C4-2B (cell line): ENCODE data around the gene ATAT1.

Experiments
- H3K27ac ChIP-seq: fragments of 450-650 bp; 2 replicates; pipeline ENCODE4 v1.5.1; 2017
- ZFX ChIP-seq: fragments of 450-650 bp; IDR thresholded peaks from 2 replicates; pipeline ENCODE4 v1.6.1; 2017
- TF ChIP-seq, protein P1 (sequence below): fragments of 450-650 bp; conservative IDR thresholded peaks from 2 replicates; pipeline ENCODE4 v1.5.1; 2017; ENCODE audit warnings: mild to moderate bottlenecking

Gene ATAT1

DNA sequence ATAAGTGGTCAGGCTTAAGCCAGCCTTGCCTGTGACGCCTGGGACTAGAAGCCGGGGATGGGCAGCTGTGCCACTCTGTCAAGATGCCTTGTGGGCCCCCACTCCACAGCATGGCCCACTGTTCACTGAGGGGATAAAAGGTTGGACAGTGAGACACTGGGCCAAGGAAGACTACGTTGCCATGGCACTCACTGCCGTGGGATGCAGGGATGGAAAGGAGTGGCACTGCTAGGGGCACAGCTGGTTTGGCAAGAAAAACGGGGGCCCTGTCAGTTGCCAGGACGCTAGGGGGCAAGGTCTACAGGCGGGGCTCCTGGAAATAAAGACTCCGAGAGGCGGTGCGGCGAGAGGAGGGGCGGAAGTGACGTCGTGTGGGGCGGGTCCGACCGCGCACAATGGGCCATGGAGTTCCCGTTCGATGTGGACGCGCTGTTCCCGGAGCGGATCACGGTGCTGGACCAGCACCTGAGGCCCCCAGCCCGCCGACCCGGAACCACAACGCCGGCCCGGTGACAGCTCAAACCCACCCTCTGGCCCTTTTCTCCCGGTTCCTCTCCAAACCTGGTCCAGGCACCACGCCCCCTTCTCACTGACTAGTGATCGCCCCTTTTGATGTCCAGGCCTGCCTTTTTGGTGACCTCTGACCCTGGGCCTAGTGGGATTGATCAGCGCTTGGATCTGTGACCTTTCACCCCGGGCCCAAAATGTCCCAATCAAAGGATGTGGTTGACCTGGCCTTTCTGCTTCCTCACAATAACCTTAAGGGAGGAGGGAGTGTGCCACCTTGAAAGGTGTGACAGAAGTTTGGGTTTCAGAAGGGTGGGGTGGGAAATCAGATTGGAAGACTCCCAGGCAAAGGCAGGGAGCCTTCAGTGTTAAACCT, at the start of gene ATAT1:
ATAT1 (plus strand) TSS at position 391 of the 883 bp plus-strand sequence.
- H3K27ac ChIP-seq, result peak within 1 kb of the TSS; percentile 76
- TF ChIP-seq, protein P1, sequence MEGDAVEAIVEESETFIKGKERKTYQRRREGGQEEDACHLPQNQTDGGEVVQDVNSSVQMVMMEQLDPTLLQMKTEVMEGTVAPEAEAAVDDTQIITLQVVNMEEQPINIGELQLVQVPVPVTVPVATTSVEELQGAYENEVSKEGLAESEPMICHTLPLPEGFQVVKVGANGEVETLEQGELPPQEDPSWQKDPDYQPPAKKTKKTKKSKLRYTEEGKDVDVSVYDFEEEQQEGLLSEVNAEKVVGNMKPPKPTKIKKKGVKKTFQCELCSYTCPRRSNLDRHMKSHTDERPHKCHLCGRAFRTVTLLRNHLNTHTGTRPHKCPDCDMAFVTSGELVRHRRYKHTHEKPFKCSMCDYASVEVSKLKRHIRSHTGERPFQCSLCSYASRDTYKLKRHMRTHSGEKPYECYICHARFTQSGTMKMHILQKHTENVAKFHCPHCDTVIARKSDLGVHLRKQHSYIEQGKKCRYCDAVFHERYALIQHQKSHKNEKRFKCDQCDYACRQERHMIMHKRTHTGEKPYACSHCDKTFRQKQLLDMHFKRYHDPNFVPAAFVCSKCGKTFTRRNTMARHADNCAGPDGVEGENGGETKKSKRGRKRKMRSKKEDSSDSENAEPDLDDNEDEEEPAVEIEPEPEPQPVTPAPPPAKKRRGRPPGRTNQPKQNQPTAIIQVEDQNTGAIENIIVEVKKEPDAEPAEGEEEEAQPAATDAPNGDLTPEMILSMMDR, result no peak; the same call in 1 of the 2 replicates
- peak; percentile 38; the same call in 1 of the 2 replicates for TF ChIP-seq ZFX

GRCh38 chr6:30578051-30578450, 48.6 kb upstream of the ATAT1 start:
- TF ChIP-seq, protein P1, result no peak
- TF ChIP-seq ZFX, result no peak
- no peak overlapping the region for H3K27ac ChIP-seq

GRCh38 chr6:30583921-30584320, 42.8 kb upstream of the ATAT1 start:
- no peak overlapping the region for H3K27ac ChIP-seq
- TF ChIP-seq, protein P1, result no peak
- no peak for TF ChIP-seq ZFX

DNA sequence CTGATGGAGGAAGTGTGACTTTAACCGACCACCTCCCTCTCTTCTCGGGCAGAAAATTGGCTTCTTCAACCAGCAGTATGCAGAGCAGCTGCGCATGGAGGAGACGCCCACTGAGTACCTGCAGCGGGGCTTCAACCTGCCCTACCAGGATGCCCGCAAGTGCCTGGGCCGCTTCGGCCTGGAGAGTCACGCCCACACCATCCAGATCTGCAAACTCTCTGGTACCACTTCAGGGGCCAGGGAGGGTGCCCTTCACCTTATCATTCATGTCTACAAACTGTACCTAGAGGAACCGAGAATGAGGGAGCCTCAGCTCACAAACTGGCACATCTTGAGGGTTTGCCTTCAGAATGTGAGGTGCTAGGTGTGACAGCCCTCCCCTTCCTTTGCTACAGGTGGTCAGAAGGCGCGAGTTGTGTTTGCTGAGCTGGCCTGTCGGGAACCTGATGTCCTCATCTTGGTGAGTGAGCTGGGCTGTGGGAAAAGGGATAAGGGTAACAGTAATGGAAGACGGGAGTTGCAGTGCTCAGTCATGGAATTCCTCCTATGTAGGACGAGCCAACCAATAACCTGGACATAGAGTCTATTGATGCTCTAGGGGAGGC, 36.8 kb upstream of the ATAT1 start:
- TF ChIP-seq, protein P1, result no peak
- no peak for TF ChIP-seq ZFX
- H3K27ac ChIP-seq, result peak overlapping the region; percentile 60

DNA sequence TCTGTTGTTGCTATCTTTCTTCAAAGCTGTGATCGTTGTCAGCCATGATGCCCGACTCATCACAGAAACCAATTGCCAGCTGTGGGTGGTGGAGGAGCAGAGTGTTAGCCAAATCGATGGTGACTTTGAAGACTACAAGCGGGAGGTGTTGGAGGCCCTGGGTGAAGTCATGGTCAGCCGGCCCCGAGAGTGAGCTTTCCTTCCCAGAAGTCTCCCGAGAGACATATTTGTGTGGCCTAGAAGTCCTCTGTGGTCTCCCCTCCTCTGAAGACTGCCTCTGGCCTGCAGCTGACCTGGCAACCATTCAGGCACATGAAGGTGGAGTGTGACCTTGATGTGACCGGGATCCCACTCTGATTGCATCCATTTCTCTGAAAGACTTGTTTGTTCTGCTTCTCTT, 36.2 kb upstream of the ATAT1 start:
- TF ChIP-seq, protein P1, result no peak
- no peak for TF ChIP-seq ZFX
- peak overlapping the region; percentile 60 for H3K27ac ChIP-seq

DNA sequence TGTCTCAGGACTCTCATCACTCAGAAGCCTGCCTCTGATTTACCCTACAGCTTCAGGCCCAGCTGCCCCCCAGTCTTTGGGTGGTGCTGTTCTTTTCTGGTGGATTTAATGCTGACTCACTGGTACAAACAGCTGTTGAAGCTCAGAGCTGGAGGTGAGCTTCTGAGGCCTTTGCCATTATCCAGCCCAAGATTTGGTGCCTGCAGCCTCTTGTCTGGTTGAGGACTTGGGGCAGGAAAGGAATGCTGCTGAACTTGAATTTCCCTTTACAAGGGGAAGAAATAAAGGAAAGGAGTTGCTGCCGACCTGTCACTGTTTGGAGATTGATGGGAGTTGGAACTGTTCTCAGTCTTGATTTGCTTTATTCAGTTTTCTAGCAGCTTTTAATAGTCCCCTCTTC, 35.7 kb upstream of the ATAT1 start:
- peak overlapping the region; percentile 60 for H3K27ac ChIP-seq
- TF ChIP-seq, protein P1, result no peak
- TF ChIP-seq ZFX, result no peak

DNA sequence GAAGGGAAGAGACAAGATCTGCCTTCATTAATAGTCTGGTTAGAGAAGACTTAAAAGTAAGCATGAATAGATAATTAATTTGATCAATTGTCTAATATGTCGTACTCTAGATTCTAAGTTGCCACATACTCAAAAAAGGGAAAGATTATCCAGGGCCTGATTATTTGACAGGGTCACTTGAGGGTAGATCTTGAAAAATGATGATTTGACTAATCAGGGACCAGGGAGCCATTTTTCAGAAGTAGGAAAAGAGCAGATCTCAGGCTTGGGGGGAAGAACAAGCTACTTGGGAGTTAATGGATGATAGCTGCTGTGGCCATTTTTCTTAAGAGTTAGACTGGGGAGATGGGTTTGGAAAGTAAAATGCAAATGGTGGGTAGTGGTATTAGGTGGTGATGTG, 34.4 kb upstream of the ATAT1 start:
- H3K27ac ChIP-seq, result peak overlapping the region; percentile 69; the same call in 1 of the 2 replicates
- no peak for TF ChIP-seq ZFX
- TF ChIP-seq, protein P1, result no peak
